ENCODE results near the gene OR7G2. TPM values are rescaled to one million over a fixed set of nuclear protein-coding genes. Genes with fewer than 3 reads are reported as not detected.

The OR7G2 gene
- total and polyA plus RNA-seq, 9 of the 15 experiments (the other 6 are each of a cell fraction or from before 2014, with no cell fraction given), result 0.20 TPM; not detected in 8

GRCh38 chr19:9075064-9075949, 32.0 kb downstream of the OR7G2 start (continued):
- TF ChIP-seq CHD7 (IDR thresholded peaks at IDR 0.05; ENCODE audit: low read depth, low read length) (no peak), SMAD1 (IDR thresholded peaks at IDR 0.05; ENCODE audit: low read depth, low read length, partially characterized antibody) (no peak), ZNF316 (IDR thresholded peaks at IDR 0.05) (peak; percentile 36; the same call in 1 of the 2 replicates), RAD21 (CRISPR knock-in tag; conservative IDR thresholded peaks at IDR 0.05 in 1 of 2, IDR thresholded peaks at IDR 0.05 in 1 of 2) (no peak; a peak in 1 of 4 replicates), ZNF639 (CRISPR knock-in tag; conservative IDR thresholded peaks at IDR 0.05 in 1 of 2, IDR thresholded peaks at IDR 0.05 in 1 of 2) (0 out of 4 replicates have a peak, but pooled peaks of 1 of the 2 experiments have one; percentile 41), BCL6 (CRISPR knock-in tag; IDR thresholded peaks at IDR 0.05) (no peak), SRF (CRISPR knock-in tag; IDR thresholded peaks at IDR 0.05) (no peak; a peak in 1 of 4 replicates), POLR2AphosphoS2 (IDR thresholded peaks at IDR 0.05; ENCODE audit: low read length) (no peak), HMBOX1 (IDR thresholded peaks at IDR 0.05) (no peak)

Measured in K562 (cell line).